Sigmoid colon (tissue), 7 donors: ENCODE data around the gene POU2AF1. TPM values are rescaled to one million over a fixed set of nuclear protein-coding genes. Genes with fewer than 3 reads are reported as not detected.

Source experiments
- DNase-seq: peaks from one replicate; pipeline ENCODE4 v3.0.0-alpha.2; 2019
- H3K27ac ChIP-seq, 4 donors: fragments of 200-600 bp; sonication (generic); one replicate each; pipeline ENCODE4 v1.5.1; 2016 to 2019; ENCODE audit warnings: mild to moderate bottlenecking in 1 of 4
- H3K27me3 ChIP-seq, 3 donors: fragments of 200-600 bp; sonication (generic); one replicate each; pipeline ENCODE4 v1.5.1; 2019; ENCODE audit warnings: mild to moderate bottlenecking in 1 of 3
- H3K36me3 ChIP-seq, 4 donors: fragments of 200-600 bp; sonication (generic); one replicate each; pipeline ENCODE4 v1.5.1; 2016 to 2019
- H3K4me1 ChIP-seq, 4 donors: fragments of 200-600 bp; sonication (generic); one replicate each; pipeline ENCODE4 v1.5.1; 2017 to 2019
- H3K4me3 ChIP-seq, 4 donors: fragments of 200-600 bp; sonication (generic); one replicate each; pipeline ENCODE4 v1.5.1; 2017 to 2019; ENCODE audit warnings: mild to moderate bottlenecking in 2 of 4, moderate library complexity in 1 of 4
- H3K9me3 ChIP-seq, 4 donors: fragments of 200-600 bp in 3 of 4; sonication (generic) in 3 of 4; one replicate each; pipeline versions ENCODE4 v1.5.1 to v1.6.1; 2013 to 2019
- EP300 ChIP-seq, 4 donors: sonication (generic); formaldehyde crosslinking; IDR thresholded peaks; one replicate each; pipeline ENCODE4 v1.6.1; 2017; ENCODE audit warnings: antibody characterized with exemption in 4 of 4
- POLR2A ChIP-seq, 2 donors: fragments of 450-650 bp; IDR thresholded peaks; one replicate each; pipeline ENCODE4 v1.6.1; 2016; ENCODE audit warnings: antibody characterized with exemption in 2 of 2, mild to moderate bottlenecking in 2 of 2, moderate library complexity in 2 of 2
- POLR2AphosphoS5 ChIP-seq, 4 donors: sonication (generic); formaldehyde crosslinking; IDR thresholded peaks; one replicate each; pipeline ENCODE4 v1.6.1; 2017; ENCODE audit warnings: antibody characterized with exemption in 4 of 4
- WGBS, 2 donors: extraction: QIAGEN DNeasy Blood & Tissue Kit; methylation state at CpG; one replicate each; pipeline ENCODE4 v1.1.7; 2013; 5-methylcytosine and 5-hydroxymethylcytosine counted together
- intact Hi-C: fragments of 100-400 bp; cut with DNase I; formaldehyde crosslinking; loops from one replicate; pipeline ENCODE4 v1.15.1; 2023
- polyA plus RNA-seq, 3 donors: library from polyadenylated mRNA; stranded (reverse); fragments of 200-250 nt; gene quantifications; one replicate each; pipeline ENCODE4 v1.2.3, GENCODE V29; 2013
- total RNA-seq, 4 donors: library from RNA; depleted of rRNA; stranded (reverse); fragments of >200 nt; gene quantifications; one replicate each; pipeline ENCODE4 v1.1.0, GENCODE V29; 2016
- TF ChIP-seq, protein P1 (sequence below), 4 experiments: fragments of 450-650 bp in 3 of 4; fragments of 200-600 bp in 1 of 4; IDR thresholded peaks; one replicate each; pipeline ENCODE4 v1.5.1; 2016 to 2019; ENCODE audit warnings: antibody characterized with exemption in 4 of 4, mild to moderate bottlenecking in 3 of 4, moderate library complexity in 2 of 4
- donor health status: healthy with polysubstance abuse.
- donor health status: Bipolar disorder and iron deficiency.
- donor health status: healthy.

Gene POU2AF1
- total and polyA plus RNA-seq, 7 donors, result 0.16 to 27.0 (median 1.1) TPM; not detected in 3

DNA sequence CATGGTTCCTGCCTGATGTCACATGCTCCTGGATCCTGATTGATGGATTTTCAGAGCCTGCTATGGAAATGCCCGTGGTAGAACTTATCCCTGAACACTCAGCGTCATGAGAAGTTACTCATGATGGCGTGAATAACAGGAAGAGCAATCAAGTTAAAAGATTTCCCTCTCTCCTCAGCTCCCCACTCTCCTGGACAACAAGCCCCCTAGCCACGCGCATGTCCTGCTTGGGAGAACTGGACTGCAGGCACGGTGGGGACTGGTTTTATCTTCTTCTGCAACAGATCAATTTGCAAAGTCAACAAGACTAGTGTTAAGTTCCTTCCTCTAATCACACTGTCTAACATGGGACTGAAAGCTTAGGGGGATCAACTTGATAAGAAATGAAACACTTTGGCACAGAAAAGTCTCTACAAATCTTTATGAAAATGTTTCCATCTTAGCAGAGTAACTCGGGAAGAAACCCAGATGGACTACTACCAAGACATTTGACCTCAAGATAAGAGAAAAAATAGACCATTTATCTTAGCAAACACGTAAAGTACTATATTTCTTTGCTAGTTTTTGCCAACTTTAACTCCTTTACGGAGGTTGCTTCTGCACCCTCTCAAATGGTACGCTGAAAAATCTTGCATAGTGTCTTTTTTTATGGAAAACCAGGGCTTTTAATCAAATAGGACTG is 27.6 kb downstream of the POU2AF1 start:
- Histone ChIP-seq H3K27ac (no peak overlapping the region), H3K36me3 (no peaks in the 10 kb centered on the region), H3K4me1 (peaks cover 0 to 7% (median 0%) of the 10 kb centered on the region in 4 donors), H3K9me3 (no peaks in the 10 kb centered on the region), H3K27me3 (no peaks in the 10 kb centered on the region), H3K4me3 (no peak overlapping the region)
- DNase-seq, result no peak
- intact Hi-C loops, result no loop called here
- 82 to 86% methylated on average over 10 of the region's 10 CpGs for WGBS, 2 donors
- no peak for TF ChIP-seq POLR2AphosphoS5 (IDR thresholded peaks at IDR 0.05)
- no peak for TF ChIP-seq POLR2A (IDR thresholded peaks at IDR 0.05)
- TF ChIP-seq, protein P1, sequence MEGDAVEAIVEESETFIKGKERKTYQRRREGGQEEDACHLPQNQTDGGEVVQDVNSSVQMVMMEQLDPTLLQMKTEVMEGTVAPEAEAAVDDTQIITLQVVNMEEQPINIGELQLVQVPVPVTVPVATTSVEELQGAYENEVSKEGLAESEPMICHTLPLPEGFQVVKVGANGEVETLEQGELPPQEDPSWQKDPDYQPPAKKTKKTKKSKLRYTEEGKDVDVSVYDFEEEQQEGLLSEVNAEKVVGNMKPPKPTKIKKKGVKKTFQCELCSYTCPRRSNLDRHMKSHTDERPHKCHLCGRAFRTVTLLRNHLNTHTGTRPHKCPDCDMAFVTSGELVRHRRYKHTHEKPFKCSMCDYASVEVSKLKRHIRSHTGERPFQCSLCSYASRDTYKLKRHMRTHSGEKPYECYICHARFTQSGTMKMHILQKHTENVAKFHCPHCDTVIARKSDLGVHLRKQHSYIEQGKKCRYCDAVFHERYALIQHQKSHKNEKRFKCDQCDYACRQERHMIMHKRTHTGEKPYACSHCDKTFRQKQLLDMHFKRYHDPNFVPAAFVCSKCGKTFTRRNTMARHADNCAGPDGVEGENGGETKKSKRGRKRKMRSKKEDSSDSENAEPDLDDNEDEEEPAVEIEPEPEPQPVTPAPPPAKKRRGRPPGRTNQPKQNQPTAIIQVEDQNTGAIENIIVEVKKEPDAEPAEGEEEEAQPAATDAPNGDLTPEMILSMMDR (IDR thresholded peaks at IDR 0.05), result no peak
- no peak for TF ChIP-seq EP300 (IDR thresholded peaks at IDR 0.05)

DNA sequence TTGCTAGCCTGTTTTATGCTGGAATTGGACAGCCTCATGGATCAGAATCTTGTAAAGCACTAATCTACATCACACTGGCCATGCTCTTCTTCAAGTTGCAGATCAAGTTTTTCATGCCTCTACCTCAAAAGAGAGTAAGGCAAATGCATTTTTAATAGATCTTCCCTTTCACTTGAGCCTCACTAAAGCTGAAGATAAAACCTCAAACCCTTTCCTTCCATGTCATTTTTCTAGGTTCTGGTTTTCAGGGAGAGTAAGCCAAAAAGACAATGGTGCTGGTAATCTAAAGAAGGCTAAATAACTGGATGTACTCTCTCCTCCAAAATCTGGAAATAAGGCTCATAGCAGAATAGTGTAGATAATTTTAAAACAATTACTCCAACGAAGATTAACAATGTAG is 28.3 kb downstream of the POU2AF1 start:
- no peaks in the 10 kb centered on the region for H3K36me3 ChIP-seq
- no peaks in the 10 kb centered on the region for H3K27me3 ChIP-seq
- H3K27ac ChIP-seq, result no peak overlapping the region
- WGBS, 2 donors, result 76 to 93% methylated on average over 1 of the region's 1 CpG
- TF ChIP-seq EP300 (IDR thresholded peaks at IDR 0.05) (no peak), POLR2AphosphoS5 (IDR thresholded peaks at IDR 0.05) (no peak), POLR2A (IDR thresholded peaks at IDR 0.05) (no peak)
- TF ChIP-seq, protein P1 (IDR thresholded peaks at IDR 0.05), result no peak
- no peaks in the 10 kb centered on the region for H3K9me3 ChIP-seq
- H3K4me1 ChIP-seq, result peaks cover 0 to 7% (median 0%) of the 10 kb centered on the region in 4 donors
- intact Hi-C loops, result no loop called here
- H3K4me3 ChIP-seq, result no peak overlapping the region
- no peak for DNase-seq

DNA sequence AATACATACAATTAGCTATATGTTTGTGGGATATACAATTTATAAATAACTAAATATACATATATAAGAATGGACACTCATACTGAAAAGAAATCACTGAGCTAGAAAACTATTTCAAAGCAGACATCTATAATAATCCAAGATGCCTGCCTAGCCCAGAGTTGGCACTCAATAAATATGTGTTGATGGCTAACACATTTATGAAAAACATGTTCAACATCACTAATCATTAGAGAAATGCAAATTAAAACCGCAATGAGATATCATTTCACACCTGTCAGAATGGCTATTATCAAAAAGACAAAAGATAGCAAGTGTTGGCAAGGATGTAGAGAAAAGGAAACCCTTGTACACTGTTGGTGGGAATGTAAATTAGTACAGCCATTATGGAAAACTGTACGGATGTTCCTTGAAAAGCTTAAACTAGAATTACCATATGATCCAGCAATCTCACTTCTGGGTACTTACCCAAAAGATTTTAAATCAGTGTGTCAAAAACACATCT is 29.8 kb downstream of the POU2AF1 start:
- Histone ChIP-seq H3K27ac (no peak overlapping the region), H3K4me1 (peaks cover 0 to 13% (median under 1%) of the 10 kb centered on the region in 4 donors), H3K9me3 (no peaks in the 10 kb centered on the region), H3K36me3 (no peaks in the 10 kb centered on the region), H3K27me3 (no peaks in the 10 kb centered on the region), H3K4me3 (no peak overlapping the region)
- intact Hi-C loops, result loop anchor here (5.0 kb wide), 1 partner anchor 68 kb away; no protein-coding TSS in a partner anchor
- no peak for TF ChIP-seq POLR2A (IDR thresholded peaks at IDR 0.05)
- TF ChIP-seq, protein P1 (IDR thresholded peaks at IDR 0.05), result no peak
- no peak for TF ChIP-seq EP300 (IDR thresholded peaks at IDR 0.05)
- TF ChIP-seq POLR2AphosphoS5 (IDR thresholded peaks at IDR 0.05), result no peak
- no peak for DNase-seq
- WGBS, 2 donors, result 89% methylated on average over 2 of the region's 2 CpGs

DNA sequence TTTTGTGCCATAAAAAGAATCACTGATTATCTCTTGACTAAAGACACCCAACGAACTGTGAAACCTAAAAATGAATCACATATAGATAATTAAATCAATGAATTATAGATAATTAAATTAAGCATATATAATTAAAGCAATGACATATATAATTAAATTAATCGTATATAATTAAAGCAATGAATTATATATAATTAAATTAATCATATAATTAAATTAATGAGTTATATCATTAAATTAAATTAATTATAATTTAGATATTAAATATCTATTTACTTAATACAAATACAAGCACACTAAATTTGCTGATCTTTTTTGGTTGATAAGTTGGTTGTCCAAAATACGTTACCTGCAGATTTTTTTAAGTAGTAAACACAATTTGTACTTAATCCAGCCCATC is 30.9 kb downstream of the POU2AF1 start:
- WGBS, 2 donors, result 87 to 90% methylated on average over 3 of the region's 3 CpGs
- Histone ChIP-seq H3K4me3 (no peak overlapping the region), H3K4me1 (peaks cover 0 to 15% (median 8%) of the 10 kb centered on the region in 4 donors), H3K36me3 (no peaks in the 10 kb centered on the region), H3K9me3 (no peaks in the 10 kb centered on the region), H3K27ac (peak overlapping the region in 1 of 4 donors; percentile 22), H3K27me3 (no peaks in the 10 kb centered on the region)
- intact Hi-C loops, result loop anchor here (5.0 kb wide), 1 partner anchor 69 kb away; no protein-coding TSS in a partner anchor
- no peak for DNase-seq
- TF ChIP-seq POLR2A (IDR thresholded peaks at IDR 0.05) (no peak), POLR2AphosphoS5 (IDR thresholded peaks at IDR 0.05) (no peak), EP300 (IDR thresholded peaks at IDR 0.05) (no peak)
- TF ChIP-seq, protein P1 (IDR thresholded peaks at IDR 0.05), result no peak
